Activated naive CD4-positive, alpha-beta T cell treated with anti-CD3 and anti-CD28 coated beads, Interleukin-2, amount 50 U/mL, for 16 hours (primary cell): Measurements from ENCODE around the gene ZFP62.

Source experiments
- DNase-seq: peaks from one replicate; pipeline ENCODE4 v3.0.0-alpha.2; 2020

The ZFP62 gene

DNA sequence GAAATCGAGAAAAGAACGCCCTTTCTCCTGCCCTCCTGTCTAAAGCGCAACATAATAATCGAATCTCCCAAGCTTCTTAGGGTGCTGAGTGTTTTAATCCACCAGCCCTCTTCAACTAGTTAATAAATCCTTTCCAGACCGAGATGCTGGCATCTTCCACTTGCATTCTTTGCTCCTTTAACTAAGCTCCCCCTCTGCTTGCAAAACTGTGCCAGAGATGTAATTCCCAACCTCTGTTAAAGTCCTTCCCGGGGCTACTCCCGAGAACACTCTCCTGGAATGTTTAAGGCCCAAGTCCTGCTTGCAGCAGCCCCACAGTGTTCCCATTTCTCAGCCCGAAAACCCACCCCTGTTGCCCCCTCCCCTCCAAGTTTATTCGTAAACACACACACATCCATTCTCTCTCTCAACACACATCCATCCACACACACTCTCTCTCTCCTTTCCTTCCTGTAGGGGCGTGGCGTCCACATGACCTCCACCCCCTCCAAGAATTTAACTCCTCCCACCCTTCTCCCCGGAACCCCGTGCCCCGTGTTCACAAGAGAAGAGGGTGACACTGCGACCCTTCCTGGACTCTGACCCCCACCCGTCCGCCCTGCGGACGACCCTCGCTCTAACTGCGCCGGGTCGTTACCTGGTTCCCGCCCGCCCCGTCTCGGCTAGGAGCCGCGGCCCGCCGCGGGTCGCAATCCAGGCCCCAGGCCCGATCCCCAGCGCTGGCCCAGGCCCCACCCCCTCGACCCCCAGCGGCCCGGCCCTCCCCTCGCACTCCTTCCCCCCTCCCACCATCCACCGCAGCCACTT, 51.5 kb downstream of the ZFP62 start:
- peak; percentile 79 for DNase-seq

DNA sequence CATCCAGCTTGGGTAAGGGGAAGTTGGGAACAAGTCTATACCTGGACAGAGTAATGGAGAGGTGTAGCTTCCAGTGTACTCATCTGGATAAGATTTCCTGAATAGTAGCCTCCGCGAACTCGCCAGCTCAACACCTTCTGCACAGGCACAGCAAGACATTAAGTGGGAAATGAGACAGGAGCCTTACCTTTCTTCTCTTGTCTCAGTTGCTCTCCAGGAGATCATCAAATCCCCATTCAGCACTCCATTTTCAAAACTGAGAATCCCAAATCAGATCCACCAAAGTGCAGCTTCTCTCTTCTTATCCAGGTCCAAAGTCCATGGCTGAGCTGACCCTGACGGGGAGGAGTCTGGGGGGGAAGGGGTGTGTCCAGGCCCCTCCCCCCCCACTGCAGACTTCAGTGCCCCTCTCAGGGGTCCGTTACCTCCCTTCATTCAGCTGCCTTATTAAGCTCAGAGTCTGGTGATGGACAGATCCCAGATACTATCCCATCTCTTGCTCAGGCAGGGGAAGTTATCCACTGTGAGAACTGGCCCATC, 52.5 kb downstream of the ZFP62 start:
- no peak for DNase-seq

DNA sequence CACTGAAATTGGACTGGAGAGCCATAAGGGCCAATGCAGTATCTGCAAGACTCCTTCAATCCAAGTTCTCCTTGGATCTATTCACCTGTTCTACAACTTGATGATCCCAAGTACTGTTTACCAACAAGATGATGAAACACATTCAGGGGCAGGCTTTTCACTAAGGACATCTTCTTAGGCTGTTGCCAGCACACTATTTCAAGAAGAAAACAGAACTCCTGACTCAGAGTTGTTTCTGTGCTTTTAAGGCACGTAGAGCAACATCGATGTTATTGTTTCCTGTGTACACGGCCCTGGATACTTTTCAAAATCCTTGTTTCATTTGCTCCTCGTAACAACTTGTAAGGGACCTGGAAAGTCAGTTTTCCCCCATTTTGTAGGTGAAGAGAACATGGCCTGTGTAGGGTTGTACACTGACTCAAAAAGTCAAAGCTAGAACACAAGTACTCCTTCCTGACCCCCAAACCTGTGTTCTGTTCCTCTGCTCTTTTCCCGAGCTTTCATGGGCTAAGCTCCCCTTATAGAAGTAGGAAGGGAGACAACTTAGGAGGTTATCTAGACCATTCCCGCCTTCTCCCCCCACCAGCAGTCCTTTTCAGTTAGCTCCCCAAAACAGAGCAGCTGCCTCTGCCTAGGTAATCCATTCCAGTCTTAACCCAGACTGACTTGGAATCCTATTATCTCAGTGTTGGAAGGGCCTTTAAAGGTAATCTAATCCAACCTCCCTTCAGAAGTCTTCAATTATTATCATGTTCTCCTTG, 53.2 kb downstream of the ZFP62 start:
- DNase-seq: no peak

DNA sequence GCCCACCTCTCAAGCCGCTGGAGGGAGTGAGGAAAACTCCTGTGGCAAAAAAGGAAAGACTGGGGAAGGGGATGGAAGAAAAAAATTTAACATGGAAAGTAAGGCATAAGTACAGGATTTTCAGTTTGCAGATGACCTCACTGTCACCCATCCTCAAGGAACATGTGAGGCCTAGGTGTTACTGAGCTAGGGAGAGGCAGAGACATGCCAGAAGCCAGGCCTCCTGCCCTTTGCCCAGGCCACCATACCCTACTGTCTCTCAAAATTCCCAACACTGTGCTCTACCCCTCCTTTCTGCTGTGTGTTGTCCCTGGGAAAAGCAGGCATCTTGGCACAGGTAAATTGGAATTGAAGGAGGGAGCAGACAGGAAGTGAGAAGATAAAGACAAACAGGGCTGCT, 54.0 kb downstream of the ZFP62 start:
- DNase-seq: no peak

DNA sequence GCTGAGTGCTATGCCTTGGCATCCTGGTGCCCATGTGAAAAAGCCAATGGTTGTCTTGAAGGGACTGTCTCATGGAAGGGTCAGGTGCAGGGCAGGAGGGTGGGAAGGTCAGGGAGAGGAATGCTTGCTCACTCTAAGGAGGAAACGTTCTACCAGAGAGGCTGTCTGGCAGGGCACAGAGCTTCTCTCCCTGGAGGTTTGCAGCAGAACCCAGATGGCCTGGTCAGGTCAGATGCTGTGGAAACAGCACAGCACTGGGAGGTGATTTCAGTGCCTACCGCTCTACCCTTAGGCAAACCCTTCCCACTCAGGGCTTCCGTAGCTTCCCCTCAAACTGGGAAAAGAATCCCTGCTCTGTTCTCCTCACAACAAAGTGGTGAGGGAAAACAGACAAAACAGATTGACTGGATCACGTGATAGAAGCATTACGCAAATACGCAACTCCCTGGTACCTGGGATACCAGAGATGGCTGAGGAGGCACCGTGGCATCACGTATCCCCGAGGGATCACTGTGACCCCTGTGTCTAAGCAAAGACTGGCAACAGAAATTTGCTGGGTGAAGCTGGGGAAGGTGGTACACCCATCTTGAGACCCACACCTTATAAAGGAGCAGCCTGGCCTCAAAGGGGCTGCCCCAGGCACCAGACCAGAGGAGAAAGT, 54.6 kb downstream of the ZFP62 start:
- no peak for DNase-seq

DNA sequence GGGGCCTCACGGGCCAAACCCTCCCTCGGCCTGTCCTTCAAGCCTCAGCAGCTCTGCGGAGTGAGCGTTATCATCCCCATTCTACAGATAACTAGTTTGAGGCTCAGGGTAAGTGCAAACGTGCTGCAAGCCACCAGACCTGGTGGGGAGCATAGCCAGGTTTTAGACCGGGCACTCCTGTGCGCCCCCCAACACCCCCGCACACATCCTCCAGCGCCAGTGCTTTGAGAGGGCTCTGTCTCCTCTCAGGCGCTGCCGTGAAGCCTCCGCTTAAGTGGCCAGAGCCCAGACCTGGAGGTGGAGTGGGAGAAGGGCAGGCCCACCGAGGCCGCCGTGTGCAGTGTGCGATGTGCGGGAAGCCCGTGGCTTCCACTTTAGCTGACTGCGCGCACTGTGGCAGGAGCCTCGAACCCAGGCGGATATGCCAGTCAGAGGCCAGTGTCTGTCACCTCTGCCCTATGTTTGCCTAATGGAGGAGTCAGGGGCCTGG, 56.9 kb downstream of the ZFP62 start:
- no peak for DNase-seq

DNA sequence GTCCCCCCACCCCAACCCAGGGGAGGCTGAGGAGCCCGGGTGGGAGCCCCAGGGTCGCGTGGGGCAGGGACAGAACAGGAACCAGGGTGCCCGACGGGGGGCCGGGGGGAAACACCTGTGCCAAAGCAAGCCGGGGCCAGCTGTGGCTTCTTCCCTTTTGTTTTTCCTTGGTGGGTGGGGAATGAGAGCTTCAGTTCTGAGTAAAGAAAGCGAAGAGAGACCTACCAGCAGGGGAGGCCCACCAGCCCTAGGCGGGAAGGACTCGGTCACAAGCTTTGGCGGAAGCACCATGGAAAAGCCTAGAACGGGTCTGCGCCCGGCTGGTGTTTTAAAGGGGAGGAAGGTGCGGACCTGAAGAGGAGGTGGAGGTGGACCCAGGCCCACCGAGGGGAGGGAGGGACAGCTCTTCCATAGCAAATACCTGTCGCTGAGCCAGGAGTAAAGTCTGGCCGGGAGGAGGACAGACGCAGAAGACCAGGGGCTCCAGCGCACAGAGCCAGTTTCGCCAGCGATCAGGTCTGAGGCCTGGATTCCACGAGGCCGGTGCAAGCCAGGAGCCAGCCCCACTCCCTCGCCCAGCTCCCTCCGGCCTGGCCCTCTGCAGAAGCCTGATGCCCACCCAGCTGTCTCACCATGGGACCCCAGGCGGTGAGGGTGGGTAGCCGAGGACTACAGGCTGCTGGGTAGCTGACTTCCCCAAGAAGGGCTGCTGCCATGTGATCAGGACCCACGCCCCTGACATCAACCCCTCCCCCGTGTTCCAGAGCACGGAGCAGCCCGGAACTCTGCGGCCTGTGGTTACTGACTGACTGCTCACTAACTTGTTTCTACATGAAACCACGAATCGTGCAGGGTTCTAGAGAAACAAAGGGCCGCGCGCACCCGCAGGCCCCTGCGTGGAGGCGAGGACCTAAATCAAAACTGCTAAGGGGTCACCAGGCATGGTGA, 57.6 kb downstream of the ZFP62 start:
- DNase-seq: peak; percentile 76

DNA sequence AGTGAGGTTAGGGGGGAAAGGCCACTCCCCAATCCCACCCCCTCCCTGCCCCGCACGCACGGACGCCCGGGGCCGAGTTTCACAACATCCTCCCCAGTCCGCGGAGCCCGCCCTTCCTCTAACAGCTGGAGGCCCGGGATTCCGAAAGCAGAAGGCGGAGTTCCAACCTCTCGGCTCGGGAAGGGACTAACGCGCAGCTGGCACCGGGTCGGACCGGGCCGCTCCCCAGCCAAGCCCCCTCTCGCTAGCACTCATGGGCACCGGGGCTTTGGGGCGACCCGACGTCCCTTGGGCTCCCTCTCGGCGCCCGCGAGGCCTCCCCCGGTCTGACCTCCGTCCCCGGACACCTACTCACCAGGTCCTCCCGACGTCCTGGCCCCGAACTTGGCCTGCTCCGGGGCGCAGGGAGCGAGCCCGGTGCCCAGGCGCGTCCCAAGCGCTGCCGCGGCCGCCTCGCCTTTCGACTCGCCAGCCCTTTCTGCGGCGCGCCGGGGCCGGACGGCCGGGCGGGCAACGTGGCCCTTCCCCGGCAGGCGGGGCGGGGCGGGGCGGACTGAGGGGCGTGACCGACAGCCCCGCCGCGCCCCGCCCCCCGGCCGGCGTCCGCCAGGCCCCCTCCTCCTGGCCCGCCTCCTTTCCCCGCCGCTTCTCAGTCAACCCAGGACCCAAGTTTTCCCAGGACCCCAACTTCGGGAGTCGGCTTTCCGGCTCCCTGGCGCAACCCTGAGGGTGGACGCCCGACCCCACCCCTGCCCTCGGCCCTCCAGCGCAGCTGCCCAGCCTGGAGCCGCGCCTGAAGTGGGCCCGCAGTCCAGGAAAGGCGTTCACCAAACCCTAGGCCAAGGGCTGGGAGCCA, 58.5 kb downstream of the ZFP62 start, which contains the start of gene MGAT1:
Gene MGAT1, minus strand, starts transcription at position 482 of the 856 bp plus-strand sequence. CDS start 9,835 bp downstream, outside the sequence.
- DNase-seq: peak; percentile 79

DNA sequence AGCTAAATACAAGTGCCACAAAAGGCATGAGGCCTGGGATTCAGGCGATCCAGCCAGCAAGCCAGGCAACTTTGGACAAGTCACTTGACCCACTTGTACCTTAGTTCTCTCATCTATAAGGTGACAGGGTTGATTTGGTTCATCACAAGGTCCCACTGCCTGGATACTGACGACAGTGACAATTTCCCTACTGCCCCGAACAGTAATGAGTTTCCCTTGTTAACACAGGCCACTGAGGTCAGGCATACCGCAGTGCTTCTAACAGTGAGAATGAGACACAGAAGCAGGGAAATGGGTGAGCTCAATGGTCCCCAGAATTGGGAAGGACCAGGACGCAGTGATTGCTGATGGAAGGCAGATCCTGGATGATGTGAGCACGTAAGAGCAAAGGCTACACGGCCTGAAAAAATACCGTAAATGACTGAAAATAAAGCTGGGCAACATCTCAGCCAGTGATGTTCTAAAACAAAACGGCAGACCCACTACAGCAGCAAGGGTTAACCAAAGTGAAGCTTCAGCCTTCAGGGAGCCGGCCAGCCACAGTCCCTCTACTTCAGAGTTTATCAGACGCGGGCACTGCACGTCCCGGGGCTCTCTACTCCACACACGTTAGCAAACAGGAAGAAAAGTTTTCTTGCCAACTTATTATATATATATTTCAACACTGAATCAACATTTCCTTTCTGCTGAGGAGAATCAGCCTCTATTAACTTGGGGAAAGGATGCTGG, 59.3 kb downstream of the ZFP62 start:
- no peak for DNase-seq

DNA sequence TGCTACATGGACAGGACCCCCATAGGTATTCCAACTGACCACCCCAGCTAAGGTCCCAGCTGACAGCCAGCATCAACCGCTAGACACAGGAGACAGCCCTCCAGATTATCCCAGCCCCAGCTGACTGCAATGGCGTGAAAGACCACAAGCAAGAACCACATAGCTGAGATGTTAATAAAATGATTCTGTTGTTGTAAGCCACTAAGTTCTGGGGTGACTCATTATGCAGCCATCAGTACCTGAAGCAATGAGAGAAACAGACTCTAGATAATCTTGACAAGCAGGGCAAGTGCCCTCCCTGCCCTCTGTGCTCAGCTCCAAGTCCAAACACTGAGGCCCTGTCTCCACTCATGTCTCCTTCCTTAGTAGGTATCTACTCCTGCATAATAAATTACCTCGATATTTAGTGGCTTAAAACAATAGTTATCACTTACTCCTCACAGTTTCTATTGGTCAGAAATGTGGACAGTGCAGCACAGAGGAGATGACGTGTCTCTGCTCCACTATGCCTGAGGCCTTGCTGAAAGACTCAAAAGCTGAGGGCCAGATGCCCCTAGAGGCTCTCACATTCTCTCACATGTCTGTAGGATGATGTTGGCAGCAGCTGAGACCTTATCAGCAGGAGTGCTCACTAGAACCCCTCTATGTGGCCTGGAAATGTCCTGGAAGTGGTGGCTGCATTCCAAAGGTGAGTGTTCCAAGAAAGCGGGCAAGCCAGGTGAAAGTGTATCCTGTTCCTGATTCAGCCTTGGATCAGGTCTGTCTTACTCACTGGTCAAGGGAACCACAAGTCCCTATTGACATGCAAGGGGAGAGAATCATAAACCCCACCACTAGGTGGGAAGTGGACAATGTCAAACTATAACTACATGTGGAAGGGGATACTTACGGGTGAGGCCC, 60.9 kb downstream of the ZFP62 start:
- no peak for DNase-seq

DNA sequence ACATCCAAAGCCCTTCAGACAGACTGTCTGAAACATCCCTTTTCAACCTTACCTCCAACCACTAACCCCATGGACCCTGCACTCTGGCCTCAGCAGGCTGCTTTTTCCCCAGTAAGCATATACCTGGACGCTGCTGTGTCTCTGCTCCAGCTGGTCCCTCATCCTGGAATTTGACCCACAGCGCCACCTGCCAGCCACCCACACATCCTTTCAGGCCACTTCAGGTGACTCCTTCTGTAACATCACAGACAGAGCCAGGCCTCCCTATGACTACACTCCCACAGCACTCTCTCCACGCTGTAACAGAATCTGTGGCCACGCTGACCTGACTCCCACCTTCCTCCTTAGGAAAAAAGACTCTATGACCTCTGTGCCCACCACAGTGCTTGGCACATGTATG, 61.9 kb downstream of the ZFP62 start:
- DNase-seq: no peak

DNA sequence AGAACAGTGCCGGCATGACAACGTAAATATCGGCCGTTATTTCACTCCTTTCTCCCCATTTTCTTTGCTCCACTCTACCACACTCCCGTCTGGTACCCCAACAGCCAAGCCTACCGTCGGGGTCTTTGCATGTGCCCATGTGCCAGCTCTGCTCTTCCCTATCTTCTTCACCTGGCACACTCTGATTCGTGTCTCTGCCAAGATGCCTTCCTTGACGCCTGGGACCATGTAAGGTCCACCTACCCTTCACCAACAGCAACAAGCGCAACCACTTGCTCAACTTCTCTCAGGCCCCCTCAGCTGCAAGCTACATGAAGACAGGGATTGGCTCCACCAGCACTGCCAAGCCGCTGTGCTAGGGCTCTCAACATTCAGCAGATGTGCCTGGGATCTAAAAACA, 62.9 kb downstream of the ZFP62 start:
- DNase-seq: no peak
